ENCODE measurements around the gene HHIP.
"Not testable (repeated sequence)": the region's sequence is repeated elsewhere in the genome, so short reads cannot be mapped to it uniquely, and the experiment has no call there.

HHIP gene

DNA sequence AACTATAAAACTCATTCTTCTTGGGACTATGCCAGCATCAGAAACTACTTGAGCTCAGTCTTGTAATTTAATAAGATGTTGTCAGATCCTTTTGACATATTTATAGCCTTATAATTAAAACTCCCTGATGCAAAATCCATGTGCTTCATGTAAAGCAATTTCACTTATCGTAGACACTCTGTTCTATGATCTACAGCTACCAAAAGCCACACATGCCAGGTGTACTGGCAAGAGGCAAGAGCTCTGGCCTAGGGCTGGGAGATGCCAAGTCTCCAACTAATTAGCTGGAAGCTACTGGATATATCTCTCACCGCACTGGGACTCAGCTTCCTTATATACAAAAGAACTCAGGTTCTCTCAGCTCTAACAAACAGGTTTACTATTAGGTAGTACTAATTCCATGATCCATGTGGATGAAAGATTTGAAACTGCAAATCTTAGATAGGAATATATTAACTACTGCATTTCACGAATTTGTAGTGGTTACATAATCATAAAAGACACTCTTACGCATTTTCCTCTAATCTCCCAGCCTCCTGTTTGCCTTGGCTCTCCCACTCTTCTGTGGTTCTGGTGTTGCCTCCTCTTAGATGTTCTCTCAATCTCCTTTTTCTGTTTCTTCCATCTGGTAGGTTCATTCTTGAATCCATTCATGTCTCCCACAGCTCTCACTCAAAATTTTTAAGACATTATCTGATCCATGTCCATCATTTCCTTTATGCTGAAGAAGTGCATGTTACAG lies 103.0 kb downstream of the HHIP start:
- no peak for DNase-seq (ENCODE audit: low spot score)

DNA sequence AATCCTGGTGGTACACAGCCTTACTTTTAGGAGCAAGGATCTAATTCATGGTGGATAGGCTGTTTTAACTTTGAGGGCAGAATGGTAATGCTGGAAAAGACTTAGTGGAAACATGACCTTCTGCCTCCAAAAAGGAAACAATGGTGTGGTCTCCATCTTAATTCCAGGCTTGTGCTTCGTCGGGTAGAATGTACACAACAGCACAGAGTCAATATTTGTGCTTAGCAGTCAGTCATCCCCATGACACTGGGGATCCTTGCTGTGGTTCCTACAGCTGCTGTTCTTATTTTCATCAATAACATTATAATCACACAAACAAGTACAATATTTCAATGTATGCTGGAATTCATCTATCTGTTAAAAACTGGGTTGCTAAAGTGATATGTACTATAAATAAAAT lies 104.4 kb downstream of the HHIP start:
- no peak for DNase-seq (ENCODE audit: low spot score)

DNA sequence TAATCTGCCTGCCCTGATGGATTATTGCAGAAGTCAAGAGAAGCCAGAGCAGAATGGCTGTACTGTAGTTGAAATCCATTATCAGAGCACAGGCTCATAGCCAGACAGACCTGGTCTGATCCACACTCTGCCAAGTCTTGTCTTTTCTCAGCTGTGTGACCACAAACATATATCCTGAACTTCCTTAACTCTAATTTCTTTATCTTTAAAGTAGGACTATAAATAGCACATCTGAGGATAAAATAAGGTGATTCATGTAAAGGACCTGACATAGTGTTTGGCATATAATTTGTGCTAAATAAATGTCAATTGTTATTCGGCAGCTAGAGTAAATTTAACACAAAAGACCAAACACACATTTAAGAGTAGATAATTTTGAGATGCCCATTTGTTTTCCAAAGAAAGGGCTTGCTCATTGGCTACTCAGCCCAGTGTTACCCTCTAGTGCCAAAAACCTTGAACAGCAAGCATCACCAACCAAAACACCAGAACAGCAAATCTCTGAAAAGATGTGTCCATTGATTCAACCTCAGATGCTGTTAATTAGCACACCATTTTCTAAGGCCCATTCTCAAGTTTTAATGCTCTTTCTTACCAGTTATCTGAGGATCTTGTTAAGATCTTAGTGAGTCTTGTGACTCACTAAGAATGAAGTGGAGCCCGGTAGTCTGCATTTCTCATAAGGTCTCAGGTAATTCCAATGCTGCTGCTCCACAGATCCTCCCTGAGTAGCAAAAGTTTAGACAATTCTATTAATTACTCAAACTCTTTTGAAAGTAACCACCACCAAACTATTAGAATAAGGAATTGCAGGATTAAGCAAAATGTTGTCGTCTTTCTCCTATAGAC lies 108.8 kb downstream of the HHIP start:
- DNase-seq (ENCODE audit: low spot score): no peak

DNA sequence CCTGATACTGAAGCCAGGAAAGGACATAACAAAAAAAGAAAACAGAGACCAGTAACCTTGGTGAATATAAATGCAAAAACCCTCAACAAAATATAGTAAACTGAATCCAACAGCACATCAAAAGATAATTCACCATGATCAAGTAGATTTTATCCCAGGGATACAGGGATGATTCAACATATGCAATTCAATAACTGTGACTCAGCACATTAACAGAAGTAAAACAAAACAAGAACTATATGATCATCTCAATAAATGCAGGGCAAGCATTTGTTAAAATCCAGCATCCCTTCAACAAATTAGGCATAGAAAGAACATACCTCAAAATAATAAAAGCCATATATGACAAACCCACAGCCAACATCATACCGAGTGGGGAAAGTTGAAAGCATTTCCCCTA lies 112.0 kb downstream of the HHIP start:
- DNase-seq (ENCODE audit: low spot score): no peak

DNA sequence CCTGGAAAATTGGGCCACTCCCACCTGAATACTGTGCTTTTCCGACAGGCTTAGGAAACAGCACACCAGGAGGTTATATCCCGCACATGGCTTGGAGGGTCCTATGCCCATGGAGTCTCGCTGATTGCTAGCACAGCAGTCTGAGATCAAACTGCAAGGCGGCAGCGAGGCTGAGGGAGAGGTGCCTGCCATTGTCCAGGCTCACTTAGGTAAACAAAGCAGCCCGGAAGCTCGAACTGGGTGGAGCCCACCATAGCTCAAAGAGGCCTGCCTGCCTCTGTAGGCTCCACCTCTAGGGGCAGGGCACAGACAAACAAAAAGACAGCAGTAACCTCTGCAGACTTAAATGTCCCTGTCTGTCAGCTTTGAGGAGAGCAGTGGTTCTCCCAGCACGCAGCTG lies 122.9 kb downstream of the HHIP start:
- not testable (repeated sequence) for DNase-seq (ENCODE audit: low spot score)

DNA sequence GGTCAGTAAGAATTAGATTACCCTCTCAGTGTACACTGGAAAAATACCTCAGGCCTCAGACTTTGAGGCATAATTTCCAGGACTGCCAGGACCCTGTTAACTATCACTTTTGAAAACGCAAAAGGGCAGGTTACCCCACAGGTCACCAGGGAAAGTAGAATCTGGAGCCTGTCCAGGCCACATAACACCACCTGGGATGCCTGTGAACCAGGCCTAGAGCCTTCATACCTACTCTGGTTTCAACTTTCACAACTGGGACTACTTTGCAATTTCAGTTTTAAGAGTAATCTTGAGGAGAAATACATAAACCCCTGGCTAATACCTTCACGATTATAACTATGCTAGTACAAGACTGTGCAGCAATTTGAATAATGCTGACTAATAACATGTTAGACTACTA lies 132.4 kb downstream of the HHIP start:
- DNase-seq (ENCODE audit: low spot score): no peak

DNA sequence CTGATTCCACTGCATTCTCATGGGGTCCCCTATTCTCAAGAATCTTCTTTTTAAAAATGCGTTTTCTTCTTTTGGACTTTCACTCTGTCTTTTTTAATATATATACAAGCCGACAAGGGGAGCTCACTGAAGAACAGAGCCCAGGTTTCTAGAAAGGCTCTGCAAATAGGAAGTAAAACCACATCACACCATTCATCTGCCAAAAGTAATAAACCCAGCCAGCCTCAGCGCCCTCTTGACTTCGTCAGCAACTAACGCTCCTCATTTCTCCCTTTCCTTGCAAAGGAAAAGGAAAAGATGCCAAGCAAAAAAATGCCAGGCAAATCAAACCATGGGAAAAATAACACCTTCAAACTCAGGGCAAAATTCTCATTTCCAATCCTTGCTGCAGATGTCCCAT lies 136.4 kb downstream of the HHIP start:
- no peak for DNase-seq (ENCODE audit: low spot score)

DNA sequence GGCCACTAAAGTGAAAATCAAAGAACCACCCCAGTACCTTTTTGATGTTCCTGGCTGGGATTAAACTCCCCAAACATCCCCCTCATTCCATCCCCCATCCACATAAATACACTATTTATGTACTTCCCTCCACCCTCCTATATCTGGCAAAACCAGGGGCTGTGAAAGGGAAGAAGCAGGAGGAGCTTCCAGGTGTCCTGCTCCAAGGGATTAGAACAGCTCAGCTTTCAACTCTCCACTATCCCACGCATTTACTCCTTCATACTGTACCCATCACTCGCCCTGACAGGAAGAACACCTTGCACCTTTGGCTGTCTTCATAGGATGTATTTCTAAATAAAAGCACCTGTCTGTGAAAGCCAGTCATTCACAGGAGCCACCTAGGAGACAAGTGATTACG lies 140.0 kb downstream of the HHIP start:
- DNase-seq (ENCODE audit: low spot score): no peak

DNA sequence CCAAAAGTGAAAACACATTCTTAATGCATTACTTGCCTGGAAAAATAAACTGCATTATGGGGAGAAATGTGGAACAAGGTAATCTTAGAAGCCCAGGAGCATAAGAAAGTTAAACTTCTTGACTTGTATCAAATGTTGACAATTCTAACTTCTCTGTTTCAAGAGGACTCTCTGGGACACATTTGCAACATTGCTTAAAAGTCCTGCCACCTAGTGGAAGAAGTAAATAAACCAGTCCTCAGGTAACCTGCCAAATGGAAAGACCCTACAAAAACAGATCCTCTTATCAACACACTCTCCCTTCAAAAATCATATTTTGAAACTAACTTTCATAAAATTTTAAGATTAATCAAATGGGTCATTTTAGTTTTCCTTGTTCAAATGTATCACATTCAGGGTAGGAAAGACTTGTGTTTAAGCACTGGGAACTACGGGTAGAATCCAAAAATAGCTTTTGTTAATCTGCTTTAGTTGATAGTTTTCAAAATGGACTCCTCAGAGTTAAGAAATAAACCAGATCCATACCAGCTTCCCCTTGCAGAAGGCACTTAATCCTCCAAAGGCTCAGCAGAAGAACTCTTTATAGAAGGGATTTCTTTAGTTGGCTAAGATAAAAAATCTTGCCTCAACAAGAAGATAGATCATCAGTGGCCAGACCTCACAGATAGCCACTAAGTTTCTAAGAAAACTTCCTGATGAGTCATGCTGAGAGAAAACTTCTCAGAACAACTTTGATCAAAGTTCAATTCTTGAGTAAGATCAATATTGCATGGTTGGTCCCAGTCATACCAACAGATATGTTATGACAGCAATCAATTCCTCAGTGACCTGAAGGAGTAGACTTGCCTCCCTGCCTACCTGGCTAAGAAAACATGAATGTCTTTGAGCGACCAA lies 141.7 kb downstream of the HHIP start:
- no peak for DNase-seq (ENCODE audit: low spot score)

DNA sequence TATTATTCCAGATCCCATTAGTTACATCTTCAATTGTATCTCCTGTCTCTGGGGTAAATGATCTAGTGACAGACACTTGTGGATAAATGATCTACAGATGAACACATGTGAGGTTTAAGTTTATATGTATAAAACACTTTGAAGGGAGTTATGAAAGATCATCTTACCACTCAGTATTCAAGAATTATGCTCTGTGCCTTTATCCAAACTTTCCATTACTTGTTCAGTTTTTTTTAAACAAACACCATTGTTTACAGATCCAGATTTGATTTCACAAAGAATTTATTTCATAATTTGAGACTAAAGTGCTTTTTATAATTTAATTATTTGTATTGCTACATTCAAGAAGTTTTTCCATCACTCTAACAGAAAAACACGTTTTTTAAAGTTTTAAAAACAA lies 142.5 kb downstream of the HHIP start:
- no peak for DNase-seq (ENCODE audit: low spot score)

DNA sequence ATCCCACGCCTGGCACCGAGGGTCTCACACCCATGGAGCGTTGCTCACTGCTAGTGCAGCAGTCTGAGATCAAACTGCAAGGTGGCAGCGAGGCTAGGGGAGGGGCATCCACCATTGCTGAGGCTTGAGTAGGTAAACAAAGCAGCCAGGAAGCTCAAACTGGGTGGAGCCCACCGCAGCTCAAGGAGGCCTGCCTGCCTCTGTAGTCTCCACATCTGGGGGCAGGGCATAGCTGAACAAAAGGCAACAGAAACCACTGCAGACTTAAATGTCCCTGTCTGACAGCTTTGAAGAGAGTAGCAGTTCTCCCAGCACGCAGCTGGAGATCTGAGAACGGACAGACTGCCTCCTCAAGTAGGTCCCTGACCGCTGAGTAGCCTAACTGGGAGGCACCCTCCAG lies 146.0 kb downstream of the HHIP start:
- DNase-seq (ENCODE audit: low spot score): not testable (repeated sequence)
